HL-60 (cell line): ENCODE data around the gene SMARCE1.

Experiments
- CTCF ChIP-seq: IDR thresholded peaks from one replicate; pipeline ENCODE4 v1.5.1; 2011; ENCODE audit warnings: low read length, control low read depth, inconsistent platforms; ENCODE audit not compliant: insufficient read depth
- GABPA ChIP-seq: IDR thresholded peaks from 2 replicates; pipeline ENCODE4 v1.6.1; 2012; ENCODE audit warnings: low read depth
- POLR2AphosphoS5 ChIP-seq: IDR thresholded peaks from 2 replicates; pipeline ENCODE4 v1.6.1; 2012; ENCODE audit warnings: low read depth
- REST ChIP-seq: IDR thresholded peaks from 2 replicates; pipeline ENCODE4 v1.6.1; 2012; ENCODE audit warnings: low read depth; ENCODE audit not compliant: insufficient replicate concordance

- TF ChIP-seq CTCF (no peak), POLR2AphosphoS5 (no peak), GABPA (no peak), REST (no peak)
These were observed 48.4 kb upstream of the SMARCE1 start for GRCh38 chr17:40695874-40696472.
